GM21526 (cell line): Measurements from ENCODE around the gene MAFF.
"Not testable (repeated sequence)": the region's sequence is repeated elsewhere in the genome, so short reads cannot be mapped to it uniquely, and the experiment has no call there.

Experiments
- ATAC-seq: cut with Tn5 transposase; IDR thresholded peaks from one replicate; pipeline ENCODE4 v1.9.1; 2021; ENCODE audit warnings: moderate library complexity; ENCODE audit not compliant: unreplicated experiment, low FRiP score

Gene MAFF

DNA sequence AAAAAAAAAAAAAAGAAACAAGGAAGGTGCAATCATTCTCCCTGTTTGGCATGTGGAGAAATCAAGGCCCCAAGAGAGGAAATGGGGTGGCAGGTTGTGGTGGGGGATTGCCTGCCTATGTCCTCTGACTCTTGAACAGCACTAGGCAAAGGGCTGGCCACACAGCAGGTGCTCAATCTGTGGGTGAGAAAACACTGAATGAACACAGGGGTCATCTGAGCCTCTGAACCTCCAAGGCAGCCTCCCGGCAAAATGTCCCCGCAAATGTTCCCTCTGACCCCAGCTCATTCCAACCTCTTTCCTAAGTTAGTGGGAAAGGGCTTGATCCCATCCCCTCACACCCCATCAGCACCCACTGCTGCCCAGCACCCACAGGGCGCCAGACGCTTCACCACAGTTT is 24.8 kb upstream of the MAFF start:
- no peak for ATAC-seq

DNA sequence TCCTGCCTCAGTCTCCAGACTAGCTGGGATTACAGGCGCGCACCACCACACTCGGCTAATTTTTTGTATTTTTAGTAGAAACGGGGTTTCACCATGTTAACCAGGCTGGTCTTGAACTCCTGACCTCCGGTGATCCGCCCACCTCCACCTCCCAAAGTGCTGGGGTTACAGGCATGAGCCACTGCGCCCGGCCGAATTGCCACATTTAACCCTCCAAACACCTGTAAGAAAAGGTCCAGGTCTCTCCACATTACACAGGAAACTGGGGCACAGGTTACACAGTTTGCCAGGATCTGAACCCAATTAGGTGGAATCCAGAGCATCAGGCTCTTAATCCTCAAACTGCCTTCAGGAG is 24.2 kb upstream of the MAFF start:
- not testable (repeated sequence) for ATAC-seq

DNA sequence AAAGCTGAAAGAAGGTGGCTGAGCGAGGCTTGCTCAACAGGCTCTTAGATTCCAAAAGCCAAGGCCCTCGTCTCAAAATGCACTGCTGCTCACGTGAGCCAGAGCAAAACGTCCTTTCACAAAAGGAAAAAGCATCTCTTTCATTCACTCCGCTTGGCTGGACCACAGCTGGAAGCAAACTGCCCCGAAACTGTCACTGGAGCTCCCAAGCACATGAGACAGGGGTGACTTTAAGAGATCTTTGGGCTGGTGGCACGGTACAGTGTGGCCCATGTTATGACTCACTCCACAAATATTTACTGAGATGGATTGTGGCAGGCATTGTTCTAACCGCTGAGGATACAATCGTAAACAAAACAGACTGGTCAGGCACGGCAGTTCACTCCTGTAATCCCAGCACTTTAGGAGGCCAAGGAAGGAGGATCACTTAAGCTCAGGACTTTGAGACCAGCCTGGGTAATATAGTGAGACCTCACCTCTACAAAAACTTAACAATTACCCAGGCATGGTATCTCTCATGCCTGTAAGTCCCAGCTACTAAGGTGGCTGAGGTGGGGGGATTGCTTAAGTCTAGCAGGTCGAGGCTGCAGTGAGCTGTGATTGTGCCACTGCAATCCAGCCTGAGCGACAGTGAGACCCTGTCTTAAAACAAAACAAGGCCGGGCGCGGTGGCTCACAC is 23.7 kb upstream of the MAFF start:
- no peak for ATAC-seq

DNA sequence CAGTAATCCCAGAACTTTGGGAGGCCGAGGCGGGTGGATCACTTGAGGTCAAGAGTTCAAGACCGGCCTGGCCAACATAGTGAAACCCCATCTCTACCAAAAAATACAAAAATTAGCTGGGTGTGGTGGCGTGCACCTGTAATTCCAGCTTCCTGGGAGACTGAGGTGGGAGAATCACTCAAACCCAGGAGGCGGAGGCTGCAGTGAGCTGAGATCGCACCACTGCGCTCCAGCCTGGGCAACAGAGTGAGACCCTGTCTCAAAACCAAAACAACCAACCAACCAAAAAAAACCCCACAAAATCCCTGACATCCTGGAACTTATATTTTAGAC is 23.2 kb upstream of the MAFF start:
- not testable (repeated sequence) for ATAC-seq

DNA sequence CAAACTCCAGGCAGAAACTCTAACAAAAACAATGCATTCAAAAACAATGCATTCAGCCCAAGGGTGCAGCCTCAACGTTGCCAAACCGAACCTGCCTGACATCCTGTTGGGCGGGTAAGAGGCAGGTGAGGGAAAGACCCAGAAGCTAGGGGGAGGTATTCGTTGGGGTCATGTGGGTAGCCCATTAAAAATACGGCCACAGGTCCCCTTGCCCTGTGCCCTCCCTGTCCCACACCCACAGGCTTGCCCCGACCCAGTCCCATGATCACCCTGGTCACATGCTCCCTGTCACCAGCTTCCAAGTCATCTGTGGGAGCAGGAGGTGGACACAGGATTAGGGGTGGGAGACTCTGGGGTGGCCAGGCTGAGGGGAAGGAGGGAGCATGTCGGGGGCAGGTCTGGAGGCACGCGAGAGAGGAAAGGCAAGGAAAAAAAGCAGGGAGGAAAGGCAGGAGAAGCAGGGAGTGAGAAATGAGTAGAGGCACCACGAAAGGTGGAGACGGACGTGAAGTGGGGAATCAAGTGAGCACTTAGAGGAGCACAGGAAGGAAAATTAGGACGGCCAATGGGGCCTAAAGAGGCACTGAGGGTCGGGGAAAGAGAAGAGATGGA is 20.8 kb upstream of the MAFF start:
- no peak for ATAC-seq

DNA sequence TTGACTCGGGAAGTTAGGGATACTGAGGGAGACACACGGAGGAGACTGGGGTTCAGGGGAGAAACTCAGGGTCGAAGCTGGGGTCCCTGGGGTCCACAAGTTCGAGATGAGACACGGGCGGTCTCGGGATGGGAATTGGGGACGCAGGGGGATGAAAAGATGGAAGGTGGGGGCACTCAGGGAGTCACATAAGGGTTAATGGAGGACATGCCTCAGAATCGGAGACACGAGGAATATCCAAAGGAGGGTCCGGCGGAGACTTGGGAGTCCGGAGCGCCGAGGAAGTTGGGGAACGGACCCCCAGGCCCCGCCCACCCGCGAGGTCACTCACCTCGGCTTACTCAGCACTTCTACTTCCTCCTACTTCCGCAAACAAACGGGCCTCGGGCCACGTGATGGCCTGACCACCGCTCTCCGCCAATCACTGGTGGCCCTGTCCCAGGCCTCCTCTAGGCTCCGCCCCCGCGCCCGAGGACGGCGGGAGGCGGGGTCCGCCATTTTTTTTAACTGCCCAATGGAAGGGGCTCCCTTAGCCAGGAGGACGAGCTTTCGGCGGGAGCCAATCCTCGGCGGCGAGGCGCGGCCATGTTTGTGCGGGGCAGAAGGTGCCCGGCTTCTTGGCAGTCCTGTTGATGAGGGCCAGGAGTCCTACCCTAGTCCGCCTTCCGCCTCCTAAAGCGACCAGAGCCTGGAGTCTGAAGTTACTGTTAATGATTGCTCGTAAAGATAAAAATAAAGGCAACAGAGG is 20.2 kb upstream of the MAFF start, which contains the start of gene PLA2G6:
PLA2G6 (minus strand) TSS at position 378 of the 748 bp plus-strand sequence. CDS start 12,404 bp downstream, outside the sequence.
- peak; percentile 82 for ATAC-seq

DNA sequence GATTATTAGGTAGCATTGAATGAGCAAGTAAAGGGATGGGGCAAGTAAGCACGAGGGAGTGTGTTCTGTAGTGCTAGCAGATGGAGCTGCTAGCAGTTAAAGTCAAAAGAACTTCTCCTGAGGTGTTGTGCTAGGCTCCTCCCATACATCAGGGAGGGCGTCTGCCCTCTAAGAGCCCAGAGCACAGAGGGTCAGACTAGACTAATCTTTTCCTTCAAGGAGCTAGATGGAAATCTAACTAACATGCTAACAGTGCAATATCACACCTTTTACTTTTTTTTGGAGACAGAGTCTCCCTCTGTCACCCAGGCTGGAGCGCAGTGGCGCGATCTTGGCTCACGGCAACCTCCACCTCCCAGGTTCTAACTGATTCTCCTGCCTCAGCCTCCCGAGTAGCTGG is 17.0 kb upstream of the MAFF start:
- no peak for ATAC-seq

DNA sequence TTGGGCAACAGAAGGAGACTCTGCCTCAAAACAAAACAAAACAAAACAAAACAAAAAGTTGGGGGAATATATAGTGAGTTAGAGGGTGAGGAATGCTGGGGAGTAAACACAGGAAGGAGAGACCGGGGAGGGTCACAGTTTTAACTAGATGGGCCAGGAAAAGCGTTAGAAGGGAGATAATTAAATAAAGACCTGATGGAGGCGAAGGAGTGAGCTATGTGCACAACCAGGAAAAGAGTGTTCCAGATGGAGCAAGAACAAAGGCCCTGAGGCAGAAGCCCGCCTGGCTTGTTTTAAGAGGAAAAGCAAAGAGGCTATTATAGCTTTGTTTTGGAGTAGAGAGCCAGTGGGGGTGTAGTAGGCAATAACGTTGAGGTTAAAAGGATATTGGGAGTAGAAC is 15.4 kb upstream of the MAFF start:
- no peak for ATAC-seq

DNA sequence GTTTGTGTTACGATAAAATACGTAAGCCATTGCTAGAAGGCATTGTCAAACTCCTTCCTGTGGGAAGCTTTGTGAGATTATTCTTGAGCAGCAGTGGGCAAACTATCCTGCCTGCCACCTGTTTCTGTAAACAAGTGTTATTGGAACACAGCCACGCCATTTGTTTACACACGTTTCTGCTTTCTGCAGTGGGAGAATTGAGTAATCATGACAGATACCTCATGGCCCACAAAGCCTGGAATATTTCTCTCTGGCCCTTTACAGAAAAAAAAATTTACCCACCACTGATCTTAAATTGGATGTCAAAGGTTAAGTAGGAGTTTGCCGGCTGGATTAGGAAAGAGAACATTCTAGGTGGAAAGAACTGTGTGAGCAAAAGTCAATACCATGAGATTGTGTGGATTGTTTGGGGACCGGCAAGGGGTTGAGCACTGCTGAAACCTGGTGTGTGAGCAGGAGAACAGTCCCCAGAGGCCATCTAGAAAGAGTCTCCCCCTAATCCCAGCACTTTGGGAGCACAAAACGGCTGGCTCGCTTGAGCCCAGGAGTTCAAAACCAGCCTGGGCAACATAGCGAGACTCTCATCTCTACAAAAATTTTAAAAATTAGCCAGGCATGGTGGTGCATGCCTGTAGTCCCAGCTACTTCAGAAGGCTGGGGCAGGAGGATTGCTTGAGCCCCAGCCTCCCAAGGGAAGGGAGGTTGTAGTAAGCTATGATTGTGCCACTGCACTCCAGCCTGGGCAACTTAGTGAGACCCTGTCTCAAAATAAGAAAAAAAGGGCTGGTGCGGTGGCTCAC is 14.2 kb upstream of the MAFF start:
- ATAC-seq = no peak

DNA sequence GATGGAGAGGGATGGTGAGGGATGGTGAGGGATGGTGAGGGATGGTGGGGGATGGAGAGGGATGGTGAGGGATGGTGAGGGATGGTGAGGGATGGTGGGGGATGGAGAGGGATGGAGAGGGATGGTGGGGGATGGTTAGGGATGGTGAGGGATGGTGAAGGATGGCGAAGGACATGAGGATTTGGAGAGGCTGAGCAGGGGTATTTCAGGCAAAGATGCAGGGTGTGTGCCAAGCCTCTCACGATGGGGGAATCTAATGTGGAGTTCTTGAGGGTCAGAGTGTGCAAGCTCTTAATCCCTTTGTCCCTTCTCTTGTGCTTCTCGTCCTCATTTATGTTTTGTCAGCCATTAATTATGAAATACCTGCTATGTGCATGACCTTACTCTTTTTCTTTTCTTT is 12.7 kb upstream of the MAFF start:
- no peak for ATAC-seq

DNA sequence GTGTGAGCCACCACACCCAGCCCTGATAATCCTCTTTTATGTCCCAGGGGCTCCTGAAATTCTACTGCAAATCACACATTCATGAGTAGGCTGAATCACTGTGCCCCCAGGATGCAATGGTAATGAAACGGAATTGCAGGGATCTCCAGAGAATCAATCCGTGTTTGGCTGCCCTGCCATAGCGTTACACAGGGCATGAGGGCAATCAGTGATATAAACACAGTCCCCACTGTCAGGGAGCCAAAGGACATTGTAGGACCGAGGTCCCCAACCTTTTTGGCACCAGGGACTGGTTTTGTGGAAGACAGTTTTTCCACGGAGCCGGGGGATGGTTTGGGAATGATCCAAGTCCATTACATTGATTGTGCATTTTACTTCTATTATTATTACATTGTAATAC is 11.2 kb upstream of the MAFF start:
- no peak for ATAC-seq

DNA sequence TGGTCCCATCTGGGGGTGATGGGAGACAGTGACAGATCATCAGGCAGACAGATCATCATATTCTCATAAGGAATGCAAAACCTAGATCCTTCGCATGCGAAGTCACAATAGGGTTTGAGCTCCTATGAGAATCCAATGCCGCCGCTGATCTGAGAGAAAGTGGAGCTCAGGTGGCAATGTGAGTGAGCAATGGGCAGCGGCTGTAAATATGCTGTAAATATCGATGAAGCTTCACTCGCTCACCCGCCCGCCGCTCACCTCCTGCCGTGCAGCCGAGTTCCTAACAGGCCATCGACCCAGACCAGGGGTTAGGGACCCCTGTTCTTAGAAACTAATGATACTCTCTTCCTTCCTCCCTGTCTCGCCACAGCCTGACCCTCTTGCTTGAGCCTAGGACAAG is 10.7 kb upstream of the MAFF start:
- no peak for ATAC-seq

DNA sequence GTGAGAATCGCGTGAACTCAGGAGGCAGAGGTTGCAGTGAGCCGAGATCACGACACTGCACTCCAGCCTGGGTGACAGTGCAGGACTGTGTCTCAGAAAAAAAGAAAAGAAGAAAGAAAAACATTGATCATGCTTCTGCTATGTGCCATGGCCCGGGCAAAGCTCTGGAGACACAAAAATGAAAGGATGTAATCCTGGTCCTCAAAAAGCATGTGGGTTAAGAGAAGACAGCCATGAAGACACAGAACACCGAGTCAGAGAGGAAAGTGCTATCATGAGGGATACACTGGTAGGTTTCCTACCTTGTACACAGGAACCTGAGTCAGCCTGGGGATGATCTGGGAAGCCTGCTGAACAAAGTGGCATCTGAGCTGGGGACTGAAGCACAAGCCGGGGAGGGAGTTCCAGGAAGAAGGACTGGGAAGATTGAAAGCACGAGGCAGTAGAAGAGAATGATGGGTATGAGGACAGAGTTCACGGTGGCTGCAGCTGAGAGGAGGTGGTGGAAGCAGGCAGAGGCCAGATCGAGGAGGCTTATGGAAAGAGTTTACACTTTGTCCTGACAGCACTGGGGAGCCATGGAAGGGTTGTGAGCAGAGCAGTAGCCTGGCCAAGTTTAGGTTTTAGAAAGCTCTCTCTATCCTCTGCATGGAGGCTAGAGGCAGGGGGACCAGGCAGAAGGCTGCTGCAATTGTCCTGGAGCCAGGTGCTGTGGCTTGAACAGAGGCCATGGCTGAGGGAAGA is 9.9 kb upstream of the MAFF start:
- no peak for ATAC-seq

DNA sequence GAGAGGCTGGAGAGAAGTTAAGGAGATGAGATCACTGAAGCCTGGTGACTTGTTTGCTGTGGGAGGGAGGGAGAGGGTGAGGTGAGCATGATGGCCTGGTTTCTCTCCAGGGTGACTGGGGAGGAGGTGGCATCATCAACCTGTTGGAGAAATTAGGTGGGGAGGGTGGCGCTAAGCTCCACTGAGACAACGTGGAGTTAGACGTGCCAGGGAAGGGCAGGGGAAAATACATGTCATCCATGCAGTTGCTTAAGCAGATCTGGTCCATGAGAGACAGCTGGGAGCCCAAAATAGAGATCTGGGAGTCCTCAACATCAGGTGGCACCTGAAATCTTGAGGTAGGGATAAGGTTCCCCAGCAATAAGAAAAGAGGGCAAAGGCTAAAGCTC is 9.3 kb upstream of the MAFF start:
- ATAC-seq = no peak

DNA sequence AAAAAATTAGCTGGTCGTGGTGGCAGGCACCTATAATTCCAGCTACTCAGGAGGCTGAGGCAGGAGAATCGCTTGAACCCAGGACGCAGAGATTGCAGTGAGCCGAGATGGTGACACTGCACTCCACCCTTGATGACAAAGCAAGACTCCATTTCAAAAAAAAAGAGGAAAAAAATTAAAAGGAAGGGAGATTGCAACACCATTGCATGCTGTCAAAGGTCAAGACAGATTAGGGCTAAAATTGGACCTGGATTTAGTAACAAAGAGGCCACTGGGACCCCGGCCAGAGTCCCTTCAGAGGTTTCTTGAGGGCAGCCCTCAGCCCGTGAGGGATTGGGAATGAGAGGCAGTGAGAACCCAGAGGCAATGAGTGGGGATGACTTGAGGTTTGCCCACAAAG is 8.2 kb upstream of the MAFF start:
- no peak for ATAC-seq

DNA sequence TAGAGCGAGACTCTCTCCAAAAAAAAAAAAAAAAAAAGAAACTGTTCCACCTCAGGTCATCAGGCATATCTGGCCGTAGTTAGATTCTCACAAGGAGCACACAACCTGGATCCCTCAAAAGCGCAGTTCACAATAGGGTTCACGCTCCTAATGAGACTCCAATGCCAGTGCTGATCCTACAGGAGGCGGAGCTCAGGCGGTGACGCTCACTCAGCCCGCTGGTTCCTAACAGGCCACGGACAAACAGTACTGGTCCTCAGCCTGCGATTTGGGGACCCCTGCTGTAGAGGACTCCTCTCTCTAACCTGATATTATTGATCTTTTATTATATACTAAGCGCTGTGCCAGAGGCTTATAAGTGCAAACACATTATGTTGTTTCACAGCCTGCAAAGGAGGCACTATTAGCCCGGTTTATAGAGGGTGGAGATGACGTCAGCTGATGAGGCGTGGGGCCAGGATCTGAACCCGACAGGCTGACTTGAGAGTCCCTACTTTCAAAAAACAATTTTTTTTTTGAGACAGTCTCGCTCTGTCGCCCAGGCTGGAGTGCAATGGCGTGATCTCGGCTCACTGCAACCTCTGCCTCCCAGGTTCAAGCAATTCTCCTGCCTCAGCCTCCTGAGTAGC is 4.9 kb upstream of the MAFF start:
- no peak for ATAC-seq

DNA sequence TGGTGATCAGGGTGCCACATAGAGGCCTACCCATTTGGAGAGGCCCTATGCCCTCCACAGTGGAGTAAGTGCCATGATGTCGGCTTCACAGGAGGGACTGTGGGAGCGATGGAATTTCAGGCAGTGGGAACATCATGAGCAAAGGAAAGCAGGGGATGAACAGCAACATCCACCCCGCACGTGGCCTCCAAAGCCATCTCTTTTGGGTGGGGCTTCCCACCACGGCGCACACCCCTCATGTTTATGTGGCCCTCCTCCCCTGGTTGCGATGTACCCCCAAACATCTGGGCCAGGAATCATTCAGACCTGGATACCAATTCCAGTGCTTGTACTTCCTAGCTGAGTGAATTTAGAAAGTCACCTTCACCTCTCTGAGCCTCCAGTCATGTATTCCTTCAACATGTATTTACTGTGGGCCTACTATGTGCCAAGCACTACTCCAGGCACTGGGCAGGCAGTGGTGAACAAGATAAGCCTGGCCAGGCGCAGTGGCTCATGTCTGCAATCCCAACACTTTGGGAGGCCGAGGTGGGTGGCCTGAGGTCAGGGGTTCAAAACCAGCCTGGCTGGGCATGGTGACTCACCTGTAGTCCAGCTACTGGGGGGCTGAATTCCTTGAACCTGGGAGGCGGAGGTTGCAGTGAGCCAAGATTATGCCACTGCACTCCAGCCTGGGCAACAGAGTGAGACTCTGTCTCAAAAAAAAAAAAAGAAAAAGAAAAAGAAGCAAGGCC is 1.8 kb upstream of the MAFF start:
- ATAC-seq = no peak

DNA sequence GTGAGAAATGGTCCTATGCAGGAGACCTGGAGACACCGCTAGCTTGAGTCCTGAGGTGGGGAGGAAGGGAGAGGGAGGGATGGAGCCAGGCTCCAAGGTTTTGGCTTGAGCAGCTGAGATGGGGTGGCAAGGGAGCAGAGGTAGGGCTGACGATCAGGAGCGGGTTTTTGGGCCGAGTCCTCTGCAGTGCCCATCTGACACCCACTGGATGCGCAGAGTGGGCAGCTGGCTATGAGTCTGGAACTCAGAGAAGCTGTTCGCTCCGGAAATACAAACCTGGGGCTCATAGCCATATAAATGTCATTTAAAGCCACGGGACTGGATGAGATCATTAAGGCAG is 453 bp upstream of the MAFF start:
- peak; percentile 3 for ATAC-seq

DNA sequence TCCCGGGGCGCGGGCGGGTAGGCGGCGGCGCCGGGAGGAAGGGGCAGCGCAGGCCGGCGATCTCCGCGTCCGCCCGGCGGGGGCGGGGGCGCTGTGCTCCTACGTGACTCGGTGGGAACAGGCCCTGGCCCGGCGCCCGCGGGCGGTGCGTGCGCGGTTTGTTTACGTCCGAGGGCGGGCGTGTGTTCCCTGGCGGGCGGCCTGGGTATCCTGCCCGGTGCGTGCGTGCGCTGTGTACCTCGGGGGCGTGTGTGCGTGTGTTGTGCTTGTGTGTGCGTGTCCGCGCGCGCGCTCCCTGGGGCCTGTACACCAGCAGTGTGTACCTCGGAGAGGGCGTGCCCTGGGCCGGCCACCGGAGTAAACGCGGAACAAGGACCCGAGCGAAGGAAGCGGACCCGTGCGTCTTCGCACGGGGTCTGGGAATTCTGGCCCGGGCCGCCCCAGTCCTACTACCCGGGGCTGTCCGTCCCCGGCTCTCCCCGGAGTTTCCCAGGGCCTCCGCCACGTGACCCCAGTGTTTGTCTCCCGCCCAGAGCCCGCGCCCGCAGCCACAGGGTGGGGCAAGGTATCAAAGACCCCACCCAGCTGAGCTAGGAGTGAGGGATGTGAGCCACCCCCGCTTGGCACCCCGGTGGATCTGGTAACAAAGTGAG is 769 bp downstream of the MAFF start:
- no peak for ATAC-seq
